KOPT-K1 (cell line): ENCODE measurements around the gene ENDOV.

Source experiments
- H3K27ac ChIP-seq: fragments of 200-600 bp; sonication (generic); 2 replicates; pipeline ENCODE4 v1.5.1; 2016; ENCODE audit warnings: antibody characterized with exemption, mild to moderate bottlenecking, low read depth, low read length; ENCODE audit not compliant: poor library complexity, severe bottlenecking
- H3K36me3 ChIP-seq: fragments of 200-600 bp; sonication (generic); 2 replicates; pipeline ENCODE4 v1.5.1; 2017; ENCODE audit warnings: antibody characterized with exemption, mild to moderate bottlenecking, low read length, moderate library complexity; ENCODE audit not compliant: insufficient read depth
- H3K9me3 ChIP-seq: fragments of 200-600 bp; sonication (generic); 2 replicates; pipeline ENCODE4 v1.5.1; 2017; ENCODE audit warnings: antibody characterized with exemption, low read length, mild to moderate bottlenecking; ENCODE audit not compliant: insufficient read depth, poor library complexity, severe bottlenecking

ENDOV gene

GRCh38 chr17:80453998-80454556, 39.1 kb downstream of the ENDOV start:
- H3K27ac ChIP-seq: peak overlapping the region; percentile 92
- no peaks in the 10 kb centered on the region for H3K36me3 ChIP-seq
- no peaks in the 10 kb centered on the region for H3K9me3 ChIP-seq

- H3K36me3 ChIP-seq: no peaks in the 10 kb centered on the region
- no peaks in the 10 kb centered on the region for H3K9me3 ChIP-seq
- peak overlapping the region; percentile 92 for H3K27ac ChIP-seq
Observed at GRCh38 chr17:80454557-80455335, 39.8 kb downstream of the ENDOV start.

GRCh38 chr17:80455336-80455710, 40.4 kb downstream of the ENDOV start:
- Histone ChIP-seq H3K27ac (peak overlapping the region; percentile 92), H3K9me3 (no peaks in the 10 kb centered on the region)

GRCh38 chr17:80455784-80456183, 40.8 kb downstream of the ENDOV start:
- no peak overlapping the region for H3K27ac ChIP-seq
- no peaks in the 10 kb centered on the region for H3K36me3 ChIP-seq
- no peaks in the 10 kb centered on the region for H3K9me3 ChIP-seq

More at GRCh38 chr17:80455336-80455710, 40.4 kb downstream of the ENDOV start:
- H3K36me3 ChIP-seq: no peaks in the 10 kb centered on the region

- Histone ChIP-seq H3K36me3 (no peaks in the 10 kb centered on the region), H3K9me3 (no peaks in the 10 kb centered on the region), H3K27ac (no peak overlapping the region)
Observed at GRCh38 chr17:80456465-80457235, 41.7 kb downstream of the ENDOV start.

- Histone ChIP-seq H3K27ac (no peak overlapping the region), H3K9me3 (no peaks in the 10 kb centered on the region), H3K36me3 (no peaks in the 10 kb centered on the region)
Observed at GRCh38 chr17:80457236-80457856, 42.4 kb downstream of the ENDOV start.

- Histone ChIP-seq H3K36me3 (no peaks in the 10 kb centered on the region), H3K27ac (no peak overlapping the region), H3K9me3 (no peaks in the 10 kb centered on the region)
Observed at GRCh38 chr17:80458016-80458415, 43.0 kb downstream of the ENDOV start.

- no peaks in the 10 kb centered on the region for H3K36me3 ChIP-seq
Observed at GRCh38 chr17:80459234-80459633, 44.3 kb downstream of the ENDOV start.

GRCh38 chr17:80460429-80460834, 45.5 kb downstream of the ENDOV start:
- H3K27ac ChIP-seq: no peak overlapping the region

More at GRCh38 chr17:80459234-80459633, 44.3 kb downstream of the ENDOV start:
- no peak overlapping the region for H3K27ac ChIP-seq
- H3K9me3 ChIP-seq: no peaks in the 10 kb centered on the region

GRCh38 chr17:80461528-80462160, 46.7 kb downstream of the ENDOV start:
- no peak overlapping the region for H3K27ac ChIP-seq
- H3K9me3 ChIP-seq: no peaks in the 10 kb centered on the region
- H3K36me3 ChIP-seq: no peaks in the 10 kb centered on the region

More at GRCh38 chr17:80460429-80460834, 45.5 kb downstream of the ENDOV start:
- H3K9me3 ChIP-seq: no peaks in the 10 kb centered on the region
- H3K36me3 ChIP-seq: no peaks in the 10 kb centered on the region

GRCh38 chr17:80463784-80464400, 48.9 kb downstream of the ENDOV start:
- Histone ChIP-seq H3K27ac (no peak overlapping the region), H3K9me3 (no peaks in the 10 kb centered on the region), H3K36me3 (no peaks in the 10 kb centered on the region)

GRCh38 chr17:80464486-80464885, 49.5 kb downstream of the ENDOV start:
- no peak overlapping the region for H3K27ac ChIP-seq
- no peaks in the 10 kb centered on the region for H3K9me3 ChIP-seq
- no peaks in the 10 kb centered on the region for H3K36me3 ChIP-seq

- Histone ChIP-seq H3K27ac (no peak overlapping the region), H3K9me3 (no peaks in the 10 kb centered on the region), H3K36me3 (no peaks in the 10 kb centered on the region)
Observed at GRCh38 chr17:80465327-80465974, 50.5 kb downstream of the ENDOV start.

GRCh38 chr17:80466188-80466705, 51.3 kb downstream of the ENDOV start:
- Histone ChIP-seq H3K36me3 (no peaks in the 10 kb centered on the region), H3K27ac (no peak overlapping the region), H3K9me3 (no peaks in the 10 kb centered on the region)
